ENCODE results near the gene C8B. TPM values are rescaled to one million over a fixed set of nuclear protein-coding genes. Genes with fewer than 3 reads are reported as not detected.

The C8B gene
- total and polyA plus RNA-seq, 2 of the 13 experiments (the other 11 are each of a cell fraction or from before 2014, with no cell fraction given): 8.4 to 11.3 TPM

DNA sequence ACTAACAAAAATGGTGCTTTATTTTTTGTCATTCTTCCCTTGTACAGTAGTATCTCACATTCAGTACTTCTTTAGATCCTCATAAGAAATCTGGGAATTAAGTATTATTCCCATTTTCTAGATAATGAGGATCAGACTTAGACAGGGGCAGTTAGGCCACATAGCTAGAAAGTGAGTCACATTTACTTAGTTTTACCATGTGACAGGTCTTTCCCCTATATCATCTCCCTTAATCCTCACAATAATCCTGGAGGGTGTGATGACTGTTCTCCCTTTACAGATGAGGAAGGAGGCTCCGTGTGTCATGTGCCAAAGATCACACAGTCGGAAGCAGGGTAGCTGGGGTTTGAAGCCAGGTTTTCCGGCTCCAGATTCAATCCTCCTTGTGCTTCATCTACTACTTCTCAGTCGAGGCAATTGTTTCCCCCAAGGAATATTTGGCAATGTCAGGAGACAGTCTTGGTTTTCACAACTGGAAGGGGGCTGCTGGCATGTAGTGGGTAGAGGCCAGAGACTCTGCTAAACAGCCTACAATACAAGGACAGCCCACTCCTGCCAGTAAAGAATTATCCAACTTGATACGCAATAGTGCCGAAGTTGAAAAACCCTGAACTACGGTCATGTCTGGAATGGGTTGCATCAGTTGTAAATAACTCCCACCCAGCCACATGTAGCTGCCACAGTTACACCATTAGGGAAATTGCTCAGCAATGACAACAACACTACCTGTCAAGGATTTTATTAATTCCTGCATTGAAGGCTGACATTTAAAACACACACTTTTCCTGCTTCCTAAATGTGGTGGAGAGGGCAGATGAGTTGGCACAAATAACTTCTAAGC is 54.5 kb downstream of the C8B start (continued):
- TF ChIP-seq, protein P1, sequence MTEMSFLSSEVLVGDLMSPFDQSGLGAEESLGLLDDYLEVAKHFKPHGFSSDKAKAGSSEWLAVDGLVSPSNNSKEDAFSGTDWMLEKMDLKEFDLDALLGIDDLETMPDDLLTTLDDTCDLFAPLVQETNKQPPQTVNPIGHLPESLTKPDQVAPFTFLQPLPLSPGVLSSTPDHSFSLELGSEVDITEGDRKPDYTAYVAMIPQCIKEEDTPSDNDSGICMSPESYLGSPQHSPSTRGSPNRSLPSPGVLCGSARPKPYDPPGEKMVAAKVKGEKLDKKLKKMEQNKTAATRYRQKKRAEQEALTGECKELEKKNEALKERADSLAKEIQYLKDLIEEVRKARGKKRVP (CRISPR knock-in tag; IDR thresholded peaks at IDR 0.05): peak in 1 of 2 experiments; percentile 97; a peak in 2 of 4 replicates
- TF ChIP-seq KAT8 (CRISPR knock-in tag; IDR thresholded peaks at IDR 0.05) (peak; percentile 24; the same call in 1 of the 2 replicates), ZNF317 (CRISPR knock-in tag; IDR thresholded peaks at IDR 0.05) (no peak; the same call in 1 of the 2 replicates), KLF11 (CRISPR knock-in tag; IDR thresholded peaks at IDR 0.05) (no peak), SALL1 (CRISPR knock-in tag; IDR thresholded peaks at IDR 0.05) (peak; percentile 54), ZNF12 (CRISPR knock-in tag; IDR thresholded peaks at IDR 0.05) (peak; percentile 47; the same call in 1 of the 2 replicates), ATF7-NPFF (CRISPR knock-in tag; IDR thresholded peaks at IDR 0.05; ENCODE audit: low read depth) (no peak), ZNF850 (CRISPR knock-in tag; conservative IDR thresholded peaks at IDR 0.05) (no peak), PITX1 (CRISPR knock-in tag; IDR thresholded peaks at IDR 0.05) (no peak; the same call in 1 of the 2 replicates), ASH2L (IDR thresholded peaks at IDR 0.05; ENCODE audit: insufficient read length, low read depth, low read length) (peak; percentile 66), KLF6 (CRISPR knock-in tag; IDR thresholded peaks at IDR 0.05) (peak; percentile 57; the same call in 1 of the 2 replicates), NR2F1 (CRISPR knock-in tag; IDR thresholded peaks at IDR 0.05) (peak in 1 of 2 experiments; percentile 12; a peak in 1 of 4 replicates), ZNF432 (CRISPR knock-in tag; IDR thresholded peaks at IDR 0.05; ENCODE audit: borderline replicate concordance) (no peak), KAT7 (CRISPR knock-in tag; IDR thresholded peaks at IDR 0.05; ENCODE audit: borderline replicate concordance) (peak; percentile 81), TBX2 (CRISPR knock-in tag; IDR thresholded peaks at IDR 0.05; ENCODE audit: borderline replicate concordance) (peak; percentile 67; the same call in 1 of the 2 replicates), CAMTA2 (CRISPR knock-in tag; IDR thresholded peaks at IDR 0.05; ENCODE audit: borderline replicate concordance) (no peak), RAD51 (IDR thresholded peaks at IDR 0.05; ENCODE audit: borderline replicate concordance) (0 out of 2 replicates have a peak, but pooled peaks have one; percentile 5), ZFY (CRISPR knock-in tag; IDR thresholded peaks at IDR 0.05) (no peak), KDM1A (CRISPR knock-in tag; IDR thresholded peaks at IDR 0.05) (0 out of 2 replicates have a peak, but pooled peaks have one; percentile 30), ELF3 (CRISPR knock-in tag; IDR thresholded peaks at IDR 0.05) (peak; percentile 16; the same call in 1 of the 2 replicates), BHLHE40 (IDR thresholded peaks at IDR 0.05; ENCODE audit: low read length) (0 out of 2 replicates have a peak, but pooled peaks have one; percentile 12), NCOA2 (CRISPR knock-in tag; IDR thresholded peaks at IDR 0.05) (peak; percentile 91), TCF7 (IDR thresholded peaks at IDR 0.05; ENCODE audit: low read depth) (peak; percentile 7; the same call in 1 of the 2 replicates)
- TF ChIP-seq, protein P2, sequence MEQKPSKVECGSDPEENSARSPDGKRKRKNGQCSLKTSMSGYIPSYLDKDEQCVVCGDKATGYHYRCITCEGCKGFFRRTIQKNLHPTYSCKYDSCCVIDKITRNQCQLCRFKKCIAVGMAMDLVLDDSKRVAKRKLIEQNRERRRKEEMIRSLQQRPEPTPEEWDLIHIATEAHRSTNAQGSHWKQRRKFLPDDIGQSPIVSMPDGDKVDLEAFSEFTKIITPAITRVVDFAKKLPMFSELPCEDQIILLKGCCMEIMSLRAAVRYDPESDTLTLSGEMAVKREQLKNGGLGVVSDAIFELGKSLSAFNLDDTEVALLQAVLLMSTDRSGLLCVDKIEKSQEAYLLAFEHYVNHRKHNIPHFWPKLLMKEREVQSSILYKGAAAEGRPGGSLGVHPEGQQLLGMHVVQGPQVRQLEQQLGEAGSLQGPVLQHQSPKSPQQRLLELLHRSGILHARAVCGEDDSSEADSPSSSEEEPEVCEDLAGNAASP (CRISPR knock-in tag; IDR thresholded peaks at IDR 0.05; ENCODE audit: borderline replicate concordance): peak; percentile 90; the same call in 1 of the 2 replicates
- TF ChIP-seq, protein P3, sequence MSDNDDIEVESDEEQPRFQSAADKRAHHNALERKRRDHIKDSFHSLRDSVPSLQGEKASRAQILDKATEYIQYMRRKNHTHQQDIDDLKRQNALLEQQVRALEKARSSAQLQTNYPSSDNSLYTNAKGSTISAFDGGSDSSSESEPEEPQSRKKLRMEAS (IDR thresholded peaks at IDR 0.05): peak; percentile 59
- TF ChIP-seq, protein P4, sequence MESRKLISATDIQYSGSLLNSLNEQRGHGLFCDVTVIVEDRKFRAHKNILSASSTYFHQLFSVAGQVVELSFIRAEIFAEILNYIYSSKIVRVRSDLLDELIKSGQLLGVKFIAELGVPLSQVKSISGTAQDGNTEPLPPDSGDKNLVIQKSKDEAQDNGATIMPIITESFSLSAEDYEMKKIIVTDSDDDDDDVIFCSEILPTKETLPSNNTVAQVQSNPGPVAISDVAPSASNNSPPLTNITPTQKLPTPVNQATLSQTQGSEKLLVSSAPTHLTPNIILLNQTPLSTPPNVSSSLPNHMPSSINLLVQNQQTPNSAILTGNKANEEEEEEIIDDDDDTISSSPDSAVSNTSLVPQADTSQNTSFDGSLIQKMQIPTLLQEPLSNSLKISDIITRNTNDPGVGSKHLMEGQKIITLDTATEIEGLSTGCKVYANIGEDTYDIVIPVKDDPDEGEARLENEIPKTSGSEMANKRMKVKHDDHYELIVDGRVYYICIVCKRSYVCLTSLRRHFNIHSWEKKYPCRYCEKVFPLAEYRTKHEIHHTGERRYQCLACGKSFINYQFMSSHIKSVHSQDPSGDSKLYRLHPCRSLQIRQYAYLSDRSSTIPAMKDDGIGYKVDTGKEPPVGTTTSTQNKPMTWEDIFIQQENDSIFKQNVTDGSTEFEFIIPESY (CRISPR knock-in tag; IDR thresholded peaks at IDR 0.05): peak; percentile 29; the same call in 1 of the 2 replicates

Measured in HepG2 (cell line).